ENCODE measurements around the gene GPANK1.

The GPANK1 gene

GRCh38 chr6:31652925-31653724, 11.7 kb downstream of the GPANK1 start:
- TF ChIP-seq, protein P1, sequence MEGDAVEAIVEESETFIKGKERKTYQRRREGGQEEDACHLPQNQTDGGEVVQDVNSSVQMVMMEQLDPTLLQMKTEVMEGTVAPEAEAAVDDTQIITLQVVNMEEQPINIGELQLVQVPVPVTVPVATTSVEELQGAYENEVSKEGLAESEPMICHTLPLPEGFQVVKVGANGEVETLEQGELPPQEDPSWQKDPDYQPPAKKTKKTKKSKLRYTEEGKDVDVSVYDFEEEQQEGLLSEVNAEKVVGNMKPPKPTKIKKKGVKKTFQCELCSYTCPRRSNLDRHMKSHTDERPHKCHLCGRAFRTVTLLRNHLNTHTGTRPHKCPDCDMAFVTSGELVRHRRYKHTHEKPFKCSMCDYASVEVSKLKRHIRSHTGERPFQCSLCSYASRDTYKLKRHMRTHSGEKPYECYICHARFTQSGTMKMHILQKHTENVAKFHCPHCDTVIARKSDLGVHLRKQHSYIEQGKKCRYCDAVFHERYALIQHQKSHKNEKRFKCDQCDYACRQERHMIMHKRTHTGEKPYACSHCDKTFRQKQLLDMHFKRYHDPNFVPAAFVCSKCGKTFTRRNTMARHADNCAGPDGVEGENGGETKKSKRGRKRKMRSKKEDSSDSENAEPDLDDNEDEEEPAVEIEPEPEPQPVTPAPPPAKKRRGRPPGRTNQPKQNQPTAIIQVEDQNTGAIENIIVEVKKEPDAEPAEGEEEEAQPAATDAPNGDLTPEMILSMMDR (IDR thresholded peaks at IDR 0.05; ENCODE audit: low read depth, low read length, missing control alignments) = no peak
- peak overlapping the region; percentile 73 for H3K4me3 ChIP-seq (replicated peaks; ENCODE audit: low read depth, low read length)
- no peak for DNase-seq (ENCODE audit: extremely low read depth, low read depth)

DNA sequence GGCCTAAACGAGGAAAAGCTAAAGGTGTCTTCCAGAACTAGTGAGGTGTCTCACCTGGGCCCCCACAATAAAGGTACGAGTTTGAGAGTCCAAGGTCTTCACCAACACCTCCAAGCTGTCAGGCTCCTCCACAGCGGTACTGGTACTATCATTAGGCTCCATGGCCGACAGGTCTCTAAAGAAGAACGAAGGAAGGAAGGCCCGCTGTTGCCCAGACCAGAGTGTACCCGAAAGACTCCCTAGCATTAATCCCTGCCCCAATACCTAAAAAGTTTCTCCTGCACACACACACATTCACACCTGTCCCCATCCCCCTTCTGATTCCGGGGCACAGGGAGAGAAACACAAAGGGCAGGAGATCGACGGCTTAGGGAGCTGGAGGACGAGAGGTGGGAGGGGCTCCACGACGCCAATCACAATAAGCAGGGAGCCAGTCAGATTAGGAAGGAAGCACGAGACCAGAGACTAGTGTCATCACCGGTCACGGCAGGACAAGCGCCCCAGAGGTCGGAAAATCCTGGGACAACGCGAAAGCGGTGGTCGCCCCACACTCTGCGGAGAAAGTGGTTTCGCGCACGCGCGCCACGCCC, 13.1 kb downstream of the GPANK1 start:
- no peak for DNase-seq (ENCODE audit: extremely low read depth, low read depth)
- TF ChIP-seq, protein P1 (IDR thresholded peaks at IDR 0.05; ENCODE audit: low read depth, low read length, missing control alignments) = no peak
- peak overlapping the region; percentile 73 for H3K4me3 ChIP-seq (replicated peaks; ENCODE audit: low read depth, low read length)

DNA sequence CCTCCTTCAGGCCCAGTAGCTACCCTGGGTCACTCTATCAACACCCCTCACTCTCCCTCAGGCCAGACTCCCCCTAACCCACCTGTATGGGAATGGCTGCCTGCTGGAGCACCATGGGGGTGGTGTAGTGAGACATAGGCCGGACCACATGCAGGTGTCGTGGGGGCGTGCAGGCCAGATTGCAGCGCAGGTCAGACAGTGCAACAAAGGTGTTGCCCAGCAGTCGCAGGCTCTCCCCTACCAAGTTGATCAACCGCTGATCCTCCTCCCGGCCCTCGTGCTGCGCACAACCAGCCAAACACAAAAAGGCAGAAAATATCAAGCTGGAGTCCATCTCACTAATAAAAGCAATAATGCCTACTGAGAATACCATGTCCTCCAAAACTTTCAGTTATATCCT, 19.5 kb downstream of the GPANK1 start:
- TF ChIP-seq, protein P1 (IDR thresholded peaks at IDR 0.05; ENCODE audit: low read depth, low read length, missing control alignments) = no peak
- DNase-seq (ENCODE audit: extremely low read depth, low read depth) = no peak
- no peak overlapping the region for H3K4me3 ChIP-seq (replicated peaks; ENCODE audit: low read depth, low read length)

GRCh38 chr6:31643818-31644454, 20.9 kb downstream of the GPANK1 start:
- no peak for DNase-seq (ENCODE audit: extremely low read depth, low read depth)
- no peak overlapping the region for H3K4me3 ChIP-seq (replicated peaks; ENCODE audit: low read depth, low read length)
- TF ChIP-seq, protein P1 (IDR thresholded peaks at IDR 0.05; ENCODE audit: low read depth, low read length, missing control alignments) = no peak

- H3K4me3 ChIP-seq (replicated peaks; ENCODE audit: low read depth, low read length) = no peak overlapping the region
- DNase-seq (ENCODE audit: extremely low read depth, low read depth) = no peak
- TF ChIP-seq, protein P1 (IDR thresholded peaks at IDR 0.05; ENCODE audit: low read depth, low read length, missing control alignments) = no peak
These were observed 21.8 kb downstream of the GPANK1 start for GRCh38 chr6:31642798-31643570.

- TF ChIP-seq, protein P1 (IDR thresholded peaks at IDR 0.05; ENCODE audit: low read depth, low read length, missing control alignments) = no peak
- DNase-seq (ENCODE audit: extremely low read depth, low read depth) = no peak
- no peak overlapping the region for H3K4me3 ChIP-seq (replicated peaks; ENCODE audit: low read depth, low read length)
These were observed 23.4 kb downstream of the GPANK1 start for GRCh38 chr6:31641370-31641769.

Measured in HFF-Myc (cell line).